NCI-H2081 treated with DMSO at 0.1 percent for 48 hours (cell line): ENCODE results near the gene GRB2.
"Not testable (repeated sequence)": the region's sequence is repeated elsewhere in the genome, so short reads cannot be mapped to it uniquely, and the experiment has no call there.

Experiments used
- DNase-seq: peaks from one replicate; lab custom pipeline; 2025; lab: John Stamatoyannopoulos, UW

Gene GRB2

DNA sequence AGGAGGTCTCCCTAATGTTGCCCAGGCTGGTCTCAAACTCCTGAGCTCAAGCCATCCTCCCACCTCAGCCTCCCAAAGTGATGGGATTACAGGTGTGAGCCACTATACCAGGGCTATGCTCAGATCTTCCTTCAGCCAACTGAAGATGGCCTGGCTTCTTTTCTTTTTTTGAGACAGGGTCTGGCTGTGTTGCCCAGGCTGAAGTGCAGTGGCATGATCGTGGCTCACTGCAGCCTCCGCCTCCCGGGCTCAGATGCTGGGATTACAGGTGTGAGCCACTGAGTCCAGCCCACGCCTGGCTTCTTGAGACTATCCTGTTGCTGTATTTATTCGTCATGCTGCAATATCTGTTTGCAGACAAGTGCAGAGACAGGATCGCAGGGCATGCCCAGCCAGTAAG is 120.4 kb downstream of the GRB2 start:
- no peak for DNase-seq

DNA sequence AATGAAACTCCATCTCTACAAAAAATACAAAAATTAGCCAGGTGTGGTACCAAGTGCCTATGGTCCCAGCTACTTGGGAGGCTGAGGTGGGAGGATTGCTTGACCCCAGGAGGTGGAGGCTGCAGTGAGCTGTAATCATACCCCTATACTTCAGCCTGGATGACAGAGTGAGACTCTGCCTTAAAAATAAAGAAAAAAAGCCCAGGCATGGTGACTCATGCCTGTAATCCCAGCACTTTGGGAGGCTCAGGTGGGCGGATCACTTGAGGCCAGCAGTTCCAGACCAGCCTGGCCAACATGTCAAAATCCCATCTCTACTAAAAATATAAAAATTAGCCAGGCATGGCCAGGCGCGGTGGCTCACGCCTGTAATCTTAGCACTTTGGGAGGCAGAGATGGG is 125.3 kb downstream of the GRB2 start:
- DNase-seq: not testable (repeated sequence)

DNA sequence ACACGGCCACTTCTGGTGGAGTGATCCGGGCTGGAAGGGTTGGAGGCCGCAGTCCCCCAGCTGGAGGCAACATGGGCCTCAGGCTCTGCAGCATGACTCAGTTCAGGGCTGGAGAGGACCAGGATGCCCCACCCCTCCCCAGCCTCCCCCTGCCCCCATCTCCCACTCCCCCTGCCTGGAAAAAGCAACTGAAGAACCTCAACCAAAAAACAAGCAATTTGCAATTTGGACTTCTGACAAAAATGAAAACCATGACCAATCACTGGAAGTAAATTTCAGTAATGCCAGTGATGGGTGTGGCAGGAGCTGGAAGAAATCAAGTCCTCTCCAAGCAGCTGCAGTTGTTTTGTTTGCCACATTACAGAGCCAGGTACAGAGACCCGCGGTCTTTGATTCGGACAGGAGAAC is 127.8 kb downstream of the GRB2 start:
- DNase-seq: no peak

DNA sequence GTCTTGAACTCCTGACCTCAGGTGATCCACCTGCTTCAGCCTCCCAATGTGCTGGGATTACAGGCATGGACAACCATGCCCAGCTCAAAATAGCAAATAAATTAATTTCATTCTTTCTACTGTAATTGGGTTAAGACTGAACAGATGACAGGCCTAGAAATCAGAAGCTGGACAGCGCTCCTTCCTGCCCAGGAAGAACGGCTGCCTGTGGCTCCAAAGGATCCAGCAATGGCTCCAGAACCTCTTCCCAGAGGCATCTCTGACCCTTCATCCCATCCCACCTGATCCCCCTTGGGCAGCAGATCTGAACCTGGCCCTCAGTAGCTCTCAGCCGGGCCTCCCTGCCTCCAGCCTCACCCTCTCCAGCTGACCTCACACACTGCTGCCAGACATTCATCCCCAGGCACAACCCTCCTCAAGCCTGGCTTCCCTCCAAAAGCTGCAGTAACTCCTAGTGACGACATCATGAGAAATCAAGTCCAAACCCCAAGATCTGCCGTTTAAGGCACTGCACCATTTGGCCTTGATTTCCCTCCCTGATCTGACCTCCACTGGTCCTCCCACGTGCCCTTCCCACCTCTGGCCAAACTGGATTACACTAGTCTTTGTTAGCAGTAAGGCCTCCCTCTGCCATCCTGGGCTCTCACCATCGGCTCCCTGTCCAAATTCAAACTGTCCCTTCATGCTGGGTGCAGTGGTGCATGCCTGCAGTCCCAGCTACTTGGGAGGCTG is 131.3 kb downstream of the GRB2 start:
- DNase-seq: no peak

DNA sequence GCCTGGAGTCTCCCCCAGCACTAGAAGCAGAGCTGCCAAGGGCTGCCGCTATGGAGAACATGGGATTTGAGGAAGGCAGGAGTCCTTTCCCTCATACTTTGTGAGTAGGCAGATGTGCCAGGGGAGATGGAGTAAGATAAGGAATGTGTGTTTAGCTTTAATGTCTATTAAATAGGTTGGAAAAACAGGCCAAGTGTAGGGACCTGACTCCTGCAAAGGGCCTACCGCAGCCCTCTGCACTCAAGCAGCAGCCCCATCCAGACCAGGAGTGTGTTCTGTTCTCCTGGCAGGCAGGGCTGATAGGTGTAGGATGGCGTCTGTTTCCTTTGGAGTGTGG is 132.7 kb downstream of the GRB2 start:
- no peak for DNase-seq

DNA sequence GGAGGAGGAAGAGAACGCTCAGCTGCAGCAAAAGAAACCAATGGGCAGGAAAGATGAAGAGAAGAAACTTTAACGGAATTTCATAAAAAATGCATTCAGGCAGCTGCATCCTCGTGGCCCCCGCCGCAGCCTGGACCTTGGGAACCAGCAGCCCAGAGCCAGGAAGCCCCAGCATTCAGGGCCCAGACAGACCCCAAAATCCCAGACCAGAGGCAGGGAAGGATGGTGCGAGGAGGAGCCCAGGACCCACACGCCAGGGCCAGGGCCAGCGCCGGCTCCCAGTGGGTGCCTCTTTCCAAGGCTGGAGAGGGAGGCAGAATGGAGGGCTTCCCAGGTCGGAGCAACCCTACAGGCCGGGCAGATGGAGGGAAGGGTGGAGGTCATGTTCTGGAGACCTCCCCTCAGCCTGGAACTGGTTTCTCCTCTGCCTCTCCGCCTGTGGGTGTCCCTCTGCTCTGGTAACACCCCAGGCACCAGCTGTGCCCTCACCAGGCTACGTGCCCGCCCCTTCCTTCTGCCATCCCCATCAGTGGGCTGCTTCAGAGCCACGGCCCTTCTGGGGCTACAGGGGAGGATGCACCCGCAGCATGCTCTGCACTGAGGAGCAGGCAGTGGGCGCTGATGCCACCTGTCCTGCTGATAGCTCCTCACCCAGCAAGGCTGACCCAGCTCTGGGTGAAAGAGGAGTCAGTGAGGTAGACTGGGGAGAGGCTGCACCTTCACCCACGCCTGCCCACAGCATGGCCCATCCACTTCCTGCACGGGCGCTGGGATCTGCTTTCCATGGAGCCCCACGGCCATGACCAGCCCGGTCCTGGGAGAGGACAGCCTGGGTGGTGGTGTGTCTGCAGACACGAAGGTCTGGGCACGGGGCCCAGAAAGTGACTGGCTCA is 133.3 kb downstream of the GRB2 start:
- no peak for DNase-seq

DNA sequence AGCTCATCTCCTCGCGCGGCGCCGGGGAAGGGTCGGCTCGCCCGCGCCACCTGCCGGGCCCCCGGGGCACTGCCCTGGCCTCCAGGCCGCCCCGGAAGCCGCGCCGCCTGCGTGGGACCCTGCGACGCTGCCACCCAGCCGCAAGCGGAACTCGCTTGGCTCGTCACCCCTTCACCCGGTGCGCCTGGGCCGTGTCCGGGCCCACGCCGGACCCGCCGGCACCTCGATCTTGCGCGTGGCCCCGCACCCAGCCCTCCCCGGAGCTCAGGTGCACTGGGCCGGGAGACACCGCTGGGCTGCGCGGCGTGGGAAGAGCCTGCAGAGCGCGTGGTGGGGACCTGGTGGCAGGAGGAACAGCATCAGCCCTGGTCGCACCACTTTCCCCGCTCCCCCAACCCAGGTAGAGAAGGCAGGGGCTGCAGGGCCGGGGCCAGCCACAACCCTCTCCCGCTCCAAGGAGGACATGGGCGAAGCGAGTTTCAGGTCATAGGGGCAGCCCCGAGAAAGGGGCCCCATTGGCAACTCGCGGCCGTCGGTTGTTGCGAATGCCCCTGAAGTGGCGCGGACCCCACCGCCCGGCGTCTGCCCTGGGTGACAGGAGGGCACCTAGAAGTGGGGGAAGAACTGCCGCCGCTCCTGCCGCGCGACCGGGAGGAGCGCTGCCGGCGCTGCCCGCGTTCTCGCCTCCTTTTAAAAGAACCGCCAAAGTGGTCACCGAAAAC is 134.1 kb downstream of the GRB2 start:
- DNase-seq: peak; percentile 47

DNA sequence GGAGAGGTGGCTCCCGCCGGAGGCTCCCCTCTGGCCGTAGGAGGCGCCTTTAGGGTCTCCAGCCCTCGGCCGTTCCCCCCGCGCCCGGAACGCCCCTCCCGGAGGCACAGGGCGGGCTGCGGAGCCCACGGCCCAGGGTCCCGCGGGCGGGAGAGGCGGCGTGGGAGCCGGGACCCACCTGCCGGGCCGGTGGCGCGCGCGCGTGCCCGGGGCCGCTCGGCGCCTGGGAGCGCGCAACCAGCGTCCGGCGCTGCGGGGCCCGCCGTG is 134.6 kb downstream of the GRB2 start, which contains the start of gene MIF4GD:
Gene MIF4GD, minus strand, starts transcription at position 266 of the 267 bp plus-strand sequence. CDS start 1,036 bp downstream, outside the sequence.
- no peak for DNase-seq

DNA sequence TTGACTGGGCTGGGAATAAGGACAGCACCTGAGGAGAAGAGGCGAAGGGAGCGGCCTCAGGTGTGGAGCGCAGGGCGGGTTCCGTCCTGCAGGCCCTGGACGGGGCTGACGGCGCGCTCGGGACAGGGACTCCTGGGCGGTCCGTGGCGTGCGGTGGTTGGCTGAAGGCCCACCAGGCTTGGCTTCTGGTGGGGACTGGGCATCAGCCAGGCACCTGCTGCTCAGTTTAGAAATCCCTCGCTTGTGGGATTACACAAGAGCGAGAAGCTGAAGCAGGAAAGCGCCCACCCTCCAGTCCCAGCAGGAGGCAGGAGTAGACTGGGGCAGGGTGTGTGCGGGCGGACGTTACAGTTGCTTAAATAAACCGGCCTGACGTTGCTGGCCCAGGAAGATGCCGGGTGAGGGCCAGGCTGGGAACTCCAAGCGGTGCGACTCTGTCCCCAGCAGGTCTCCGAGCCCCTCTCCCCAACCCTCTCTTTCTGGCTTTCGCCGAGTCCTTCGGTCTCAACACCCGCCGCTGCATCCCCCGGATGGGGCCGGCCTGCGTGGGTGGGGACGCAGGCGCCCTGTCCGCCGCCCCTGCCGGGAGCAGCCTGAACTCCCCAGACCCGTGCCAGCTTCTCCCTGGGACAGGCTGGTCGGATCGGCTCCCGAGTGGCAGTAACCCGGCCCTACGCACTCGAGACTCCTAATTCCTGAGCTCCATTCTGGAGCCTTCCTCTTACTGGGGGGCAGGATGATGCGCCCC is 135.1 kb downstream of the GRB2 start:
- DNase-seq: no peak

DNA sequence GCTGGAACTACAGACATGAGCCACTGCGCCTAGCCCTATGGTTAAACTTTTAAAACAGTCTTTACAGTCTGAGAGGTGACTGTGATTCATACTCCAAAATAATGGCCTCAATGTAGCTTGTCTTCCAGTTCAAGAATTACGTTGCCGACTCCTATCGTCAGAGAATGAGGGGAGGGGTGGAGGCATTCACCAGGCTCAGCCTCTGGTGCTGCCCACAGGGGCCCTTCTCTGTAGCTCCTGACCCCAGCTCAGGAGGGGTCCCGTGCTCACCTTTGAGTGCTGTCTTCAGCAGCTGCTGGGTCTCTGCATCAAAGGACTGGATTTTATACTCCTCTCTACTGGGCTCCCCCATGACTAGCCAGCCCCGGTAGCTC is 135.6 kb downstream of the GRB2 start:
- no peak for DNase-seq
